WI38 (cell line): Measurements from ENCODE around the gene SAMD13.

Source experiments
- H3K4me3 ChIP-seq: 2 replicates; pipeline ENCODE4 v1.5.1; 2011; ENCODE audit warnings: low read depth, mild to moderate bottlenecking, control low read depth, low read length
- TF ChIP-seq, protein P1 (sequence below): IDR thresholded peaks from 2 replicates; pipeline ENCODE4 v1.5.1; 2012; ENCODE audit warnings: low read depth, mild to moderate bottlenecking, control low read depth, low read length

The SAMD13 gene

DNA sequence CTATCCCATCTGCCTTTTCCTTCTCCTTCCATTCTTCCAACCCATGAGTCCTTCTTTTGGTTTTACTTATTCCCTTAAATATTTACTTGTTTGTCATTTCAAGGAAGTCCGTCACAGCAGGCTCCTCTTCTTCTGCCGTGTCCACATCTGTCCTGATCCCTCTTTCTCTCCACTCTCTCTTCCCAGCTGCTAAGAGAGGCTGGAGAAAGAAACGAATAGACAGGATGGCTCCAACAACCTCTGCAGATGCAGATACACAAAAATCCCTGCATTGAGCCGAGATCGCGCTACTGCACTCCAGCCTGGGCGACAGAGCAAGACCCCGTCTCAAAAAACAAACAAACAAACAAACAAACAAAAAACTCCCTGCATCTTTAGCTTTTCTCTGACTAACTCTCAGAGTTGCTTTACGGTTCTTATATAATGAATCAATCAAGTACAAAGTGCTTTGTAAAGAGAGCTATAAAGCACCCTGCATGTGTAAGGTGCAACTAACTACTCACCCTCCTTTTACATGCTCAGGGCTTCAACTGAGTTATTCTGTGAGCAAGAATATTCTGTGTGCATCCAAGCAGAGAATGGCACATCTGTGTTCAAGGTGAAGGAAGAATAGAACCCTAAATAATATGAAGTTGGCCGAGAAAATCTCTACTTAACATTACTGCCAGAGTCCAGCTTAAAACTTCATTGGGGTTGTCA is 3.8 kb upstream of the SAMD13 start:
- H3K4me3 ChIP-seq = peak overlapping the region; percentile 79
- TF ChIP-seq, protein P1, sequence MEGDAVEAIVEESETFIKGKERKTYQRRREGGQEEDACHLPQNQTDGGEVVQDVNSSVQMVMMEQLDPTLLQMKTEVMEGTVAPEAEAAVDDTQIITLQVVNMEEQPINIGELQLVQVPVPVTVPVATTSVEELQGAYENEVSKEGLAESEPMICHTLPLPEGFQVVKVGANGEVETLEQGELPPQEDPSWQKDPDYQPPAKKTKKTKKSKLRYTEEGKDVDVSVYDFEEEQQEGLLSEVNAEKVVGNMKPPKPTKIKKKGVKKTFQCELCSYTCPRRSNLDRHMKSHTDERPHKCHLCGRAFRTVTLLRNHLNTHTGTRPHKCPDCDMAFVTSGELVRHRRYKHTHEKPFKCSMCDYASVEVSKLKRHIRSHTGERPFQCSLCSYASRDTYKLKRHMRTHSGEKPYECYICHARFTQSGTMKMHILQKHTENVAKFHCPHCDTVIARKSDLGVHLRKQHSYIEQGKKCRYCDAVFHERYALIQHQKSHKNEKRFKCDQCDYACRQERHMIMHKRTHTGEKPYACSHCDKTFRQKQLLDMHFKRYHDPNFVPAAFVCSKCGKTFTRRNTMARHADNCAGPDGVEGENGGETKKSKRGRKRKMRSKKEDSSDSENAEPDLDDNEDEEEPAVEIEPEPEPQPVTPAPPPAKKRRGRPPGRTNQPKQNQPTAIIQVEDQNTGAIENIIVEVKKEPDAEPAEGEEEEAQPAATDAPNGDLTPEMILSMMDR = no peak

DNA sequence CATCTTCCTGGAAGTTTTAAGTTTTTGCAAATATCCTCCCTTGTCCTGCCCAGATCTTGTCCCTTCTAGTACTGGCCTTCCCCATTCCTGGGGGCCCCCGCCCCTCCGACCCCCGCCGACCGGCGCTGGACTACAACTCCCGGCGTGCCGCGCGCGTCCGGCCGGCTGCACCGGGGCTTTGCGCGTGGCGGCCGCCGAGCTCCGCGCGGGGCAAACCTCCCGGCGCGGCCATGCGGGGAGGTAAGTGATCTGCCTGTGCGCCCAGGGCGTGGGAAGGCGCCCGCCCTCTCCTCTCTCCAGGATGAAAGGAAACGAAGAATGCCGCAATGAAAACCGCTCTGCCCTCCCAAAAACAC is 3.2 kb upstream of the SAMD13 start:
- peak overlapping the region; percentile 79 for H3K4me3 ChIP-seq
- TF ChIP-seq, protein P1 = no peak

DNA sequence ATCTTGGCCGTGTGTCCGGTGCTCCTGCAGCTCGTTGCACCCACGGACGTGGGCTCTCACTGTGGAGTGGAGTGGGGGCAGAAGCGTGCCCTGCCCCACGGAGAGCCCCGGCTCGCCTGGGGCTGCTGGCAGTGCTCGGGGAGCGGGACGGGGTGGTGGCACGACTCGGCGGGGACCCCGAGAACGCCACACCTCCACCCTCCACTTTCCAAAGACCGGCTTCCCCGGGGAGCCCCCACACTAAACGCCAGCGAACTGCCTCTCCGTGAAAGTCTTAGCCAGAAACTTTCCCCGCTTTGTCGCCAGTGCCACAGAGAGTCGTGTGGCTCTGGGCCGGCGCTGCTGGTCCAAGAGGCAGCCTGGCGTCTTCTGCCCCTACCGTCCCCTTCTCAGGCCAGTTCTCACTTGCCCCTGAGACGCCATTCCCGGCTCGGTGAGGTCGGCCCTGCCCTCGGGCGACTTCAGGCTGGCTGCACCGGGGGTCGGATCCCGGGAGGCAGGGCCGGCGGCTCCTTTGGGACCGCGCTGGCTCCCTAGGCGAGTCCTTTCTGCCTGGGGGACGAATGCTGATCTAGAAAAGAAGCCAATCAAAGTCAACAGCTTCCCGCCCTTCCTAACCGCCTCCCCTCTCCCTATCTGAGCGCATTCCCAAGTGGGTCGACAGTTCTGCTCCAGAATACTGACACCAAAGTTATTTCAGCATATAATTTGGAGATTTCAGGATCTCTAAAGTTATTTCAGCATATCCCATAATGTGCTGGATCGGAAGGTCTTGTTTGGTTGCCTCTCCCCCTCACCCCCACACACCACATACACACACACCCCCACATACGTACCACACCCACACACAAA is 2.6 kb upstream of the SAMD13 start:
- TF ChIP-seq, protein P1 = no peak
- peak overlapping the region; percentile 79 for H3K4me3 ChIP-seq

DNA sequence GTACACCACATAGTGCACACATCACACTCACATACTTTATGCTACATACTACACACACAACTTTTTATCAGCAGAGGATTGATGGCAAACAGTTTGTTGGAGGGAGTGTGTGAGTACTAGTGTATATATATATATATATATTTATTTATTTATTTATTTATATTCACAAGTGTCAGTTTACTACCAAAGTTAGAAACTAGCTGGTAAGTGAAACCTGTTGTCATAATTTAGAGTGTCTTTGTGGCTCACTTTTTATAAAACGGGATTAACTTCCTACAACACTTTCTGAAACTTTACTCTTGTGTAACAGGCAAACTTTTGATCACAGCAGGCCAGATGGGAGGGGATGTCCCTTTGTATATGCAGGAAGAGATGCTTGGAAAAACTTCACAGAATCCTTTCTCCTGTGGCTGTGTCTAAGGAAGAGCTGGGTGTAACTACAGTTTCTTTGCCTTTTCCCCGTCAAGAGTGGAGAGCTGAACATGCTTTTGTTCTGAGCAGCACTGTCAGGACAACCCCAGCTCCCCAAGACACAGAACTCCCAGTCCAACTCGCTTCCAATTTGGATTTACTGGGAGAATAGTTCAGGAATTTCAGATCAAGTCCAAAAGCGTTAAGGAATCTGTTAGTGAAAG is 1.9 kb upstream of the SAMD13 start:
- H3K4me3 ChIP-seq = peak overlapping the region; percentile 79
- TF ChIP-seq, protein P1 = no peak

DNA sequence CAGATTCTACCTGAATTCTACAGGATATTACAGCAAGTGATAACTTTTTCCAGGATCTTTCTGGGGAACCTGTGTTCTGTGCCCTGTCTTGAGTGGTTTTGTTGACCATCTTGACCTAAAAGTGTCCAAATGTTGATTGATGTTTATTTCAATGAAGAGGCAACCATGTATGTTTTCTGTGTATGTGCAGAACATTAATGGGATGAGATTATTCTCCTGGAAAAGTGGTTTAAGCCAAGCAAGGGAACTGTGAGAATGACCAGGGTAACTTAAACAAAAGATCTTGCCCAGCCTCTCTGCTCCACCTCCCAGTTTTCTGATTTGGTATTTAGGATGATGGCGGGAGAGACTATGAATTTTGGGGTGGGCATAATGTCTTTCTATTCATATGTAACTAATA is 1.0 kb upstream of the SAMD13 start:
- H3K4me3 ChIP-seq = peak overlapping the region; percentile 33

DNA sequence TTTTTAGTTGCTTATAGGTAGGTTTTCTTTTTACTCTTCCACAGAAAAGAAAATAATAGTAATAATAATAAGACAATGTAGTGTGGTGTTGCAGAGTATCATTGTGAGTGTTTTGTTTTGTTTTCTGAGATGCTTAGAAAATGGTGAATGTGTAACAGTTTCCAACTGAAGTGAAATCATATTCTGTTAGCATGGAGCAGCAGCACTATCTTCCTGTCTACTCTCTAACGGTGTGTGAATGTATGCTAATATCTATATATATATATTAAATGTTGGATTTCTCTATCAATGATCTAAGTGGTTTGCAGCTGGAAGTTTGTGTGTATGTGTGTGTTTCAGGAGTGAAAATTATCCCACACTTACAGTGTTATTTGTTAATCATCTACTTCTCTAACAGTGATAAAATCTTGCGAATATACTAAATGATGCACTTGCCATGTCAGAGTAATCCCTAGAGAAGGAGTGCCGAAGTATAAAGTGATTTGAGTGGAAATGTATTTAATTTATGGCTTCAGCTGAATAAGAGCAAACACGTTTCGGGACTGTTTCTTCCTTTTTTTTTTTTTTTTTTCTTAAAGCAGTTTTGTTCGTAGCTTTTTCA is 377 bp downstream of the SAMD13 start:
- H3K4me3 ChIP-seq = peak overlapping the region; percentile 33; the same call in 1 of the 2 replicates
- TF ChIP-seq, protein P1 = no peak

More for the DNA sequence above, 1.0 kb upstream of the SAMD13 start:
- TF ChIP-seq, protein P1 = no peak
